Nephron progenitor cell (in vitro differentiated cells): ENCODE results near the gene FEN1.

Experiments
- DNase-seq: peaks from one replicate; pipeline ENCODE4 v3.0.0; 2021
- H3K27ac Mint-ChIP-seq: 2 replicates; pipeline ENCODE4 v1.8.0; 2021; ENCODE audit warnings: mild to moderate bottlenecking, moderate library complexity, mixed read lengths
- H3K27me3 Mint-ChIP-seq: 2 replicates; pipeline ENCODE4 v1.8.0; 2021; ENCODE audit warnings: mild to moderate bottlenecking, low read depth, mixed read lengths; ENCODE audit not compliant: poor library complexity
- H3K36me3 Mint-ChIP-seq: 2 replicates; pipeline ENCODE4 v1.8.0; 2021; ENCODE audit warnings: low read depth, mixed read lengths
- H3K4me1 Mint-ChIP-seq: 2 replicates; pipeline ENCODE4 v1.8.0; 2021; ENCODE audit warnings: mixed read lengths
- H3K4me3 Mint-ChIP-seq: 2 replicates; pipeline ENCODE4 v1.8.0; 2021; ENCODE audit warnings: mild to moderate bottlenecking, moderate library complexity, mixed read lengths
- H3K9me3 Mint-ChIP-seq: 2 replicates; pipeline ENCODE4 v1.8.0; 2021; ENCODE audit warnings: mild to moderate bottlenecking, moderate library complexity, mixed read lengths
- CTCF ChIP-seq: fragments of 200-600 bp; sonication (generic); IDR thresholded peaks from 2 replicates; pipeline ENCODE4 v1.5.0; 2021; ENCODE audit warnings: antibody characterized with exemption

FEN1 gene

GRCh38 chr11:61762223-61762615 lies 30.5 kb upstream of the FEN1 start:
- Mint-ChIP-seq H3K27me3 (peaks cover under 1% of the 10 kb centered on the region), H3K27ac (no peak overlapping the region), H3K36me3 (no peaks in the 10 kb centered on the region), H3K4me1 (peaks cover 69% of the 10 kb centered on the region), H3K9me3 (no peaks in the 10 kb centered on the region), H3K4me3 (no peak overlapping the region)
- no peak for TF ChIP-seq CTCF
- DNase-seq: no peak

GRCh38 chr11:61762798-61763197 lies 29.9 kb upstream of the FEN1 start:
- no peak for TF ChIP-seq CTCF
- peak overlapping the region; percentile 21 for H3K4me3 Mint-ChIP-seq
- no peaks in the 10 kb centered on the region for H3K9me3 Mint-ChIP-seq
- peaks cover 65% of the 10 kb centered on the region for H3K4me1 Mint-ChIP-seq
- no peaks in the 10 kb centered on the region for H3K27me3 Mint-ChIP-seq
- no peak for DNase-seq
- no peaks in the 10 kb centered on the region for H3K36me3 Mint-ChIP-seq
- no peak overlapping the region for H3K27ac Mint-ChIP-seq

- no peak overlapping the region for H3K27ac Mint-ChIP-seq
- no peaks in the 10 kb centered on the region for H3K27me3 Mint-ChIP-seq
- no peak for TF ChIP-seq CTCF
- no peak for DNase-seq
- no peaks in the 10 kb centered on the region for H3K9me3 Mint-ChIP-seq
- no peak overlapping the region for H3K4me3 Mint-ChIP-seq
- peaks cover 66% of the 10 kb centered on the region for H3K4me1 Mint-ChIP-seq
- no peaks in the 10 kb centered on the region for H3K36me3 Mint-ChIP-seq
Observed at GRCh38 chr11:61763930-61764605, 28.6 kb upstream of the FEN1 start.

GRCh38 chr11:61764606-61765260 lies 28.0 kb upstream of the FEN1 start:
- H3K4me3 Mint-ChIP-seq: no peak overlapping the region
- H3K4me1 Mint-ChIP-seq: peaks cover 66% of the 10 kb centered on the region
- TF ChIP-seq CTCF: no peak
- no peak overlapping the region for H3K27ac Mint-ChIP-seq
- no peak for DNase-seq
- H3K27me3 Mint-ChIP-seq: no peaks in the 10 kb centered on the region
- no peaks in the 10 kb centered on the region for H3K9me3 Mint-ChIP-seq
- no peaks in the 10 kb centered on the region for H3K36me3 Mint-ChIP-seq

GRCh38 chr11:61765550-61766253 lies 27.0 kb upstream of the FEN1 start:
- no peak for DNase-seq
- no peak for TF ChIP-seq CTCF
- Mint-ChIP-seq H3K4me1 (peaks cover 60% of the 10 kb centered on the region), H3K27ac (no peak overlapping the region), H3K9me3 (no peaks in the 10 kb centered on the region), H3K27me3 (no peaks in the 10 kb centered on the region), H3K36me3 (no peaks in the 10 kb centered on the region), H3K4me3 (no peak overlapping the region)
